ENCODE measurements around the gene PALLD. TPM values are rescaled to one million over a fixed set of nuclear protein-coding genes. Genes with fewer than 3 reads are reported as not detected.

Gene PALLD
- total RNA-seq, 1 experiment from 2014 or later: 166 TPM

DNA sequence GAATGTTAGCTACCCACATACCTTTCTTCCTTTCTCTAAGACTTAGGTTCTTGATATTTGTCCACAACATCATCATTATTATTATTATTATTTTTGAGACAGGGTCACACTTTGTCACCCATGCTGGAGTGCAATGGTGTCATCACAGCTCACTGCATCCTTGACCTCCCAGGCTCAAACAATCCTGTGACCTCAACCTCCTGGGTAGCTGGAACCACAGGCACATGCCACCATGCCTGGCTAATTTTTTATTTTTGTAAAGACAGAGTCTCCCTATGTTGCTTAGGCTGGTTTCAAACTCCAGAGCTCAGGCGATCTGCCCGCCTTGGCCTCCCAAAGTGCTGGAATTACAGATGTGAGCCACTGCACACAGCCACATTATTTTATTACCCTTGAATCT is 394.2 kb downstream of the PALLD start:
- no TSS peak for BruUV-seq (replicated peaks)
- no peaks in the 10 kb centered on the region for H3K27me3 ChIP-seq (ENCODE audit: insufficient read depth, low read length)
- ATAC-seq: no peak
- H3K4me1 ChIP-seq (ENCODE audit: control insufficient read depth in 1 of 2, insufficient read depth in 2 of 2, low read length in 2 of 2): peaks cover 2 to 12% of the 10 kb centered on the region in 2 experiments; a peak in 2 of 4 replicates
- H4K20me1 ChIP-seq (ENCODE audit: insufficient read depth): no peaks in the 10 kb centered on the region
- CTCF ChIA-PET: no interaction called here
- no peak overlapping the region for H3K4me3 ChIP-seq (replicated peaks in 1 of 2; ENCODE audit: low read depth in 1 of 2, low read length in 2 of 2)
- no peak overlapping the region for H3K9ac ChIP-seq (ENCODE audit: low read length)
- no peak for DNase-seq (ENCODE audit: low read depth, low spot score)
- peaks cover 42 to 49% of the 10 kb centered on the region in 2 experiments for H3K36me3 ChIP-seq (ENCODE audit: control insufficient read depth in 1 of 2, insufficient read depth in 2 of 2, low read length in 2 of 2)
- POLR2A ChIA-PET: no interaction called here
- H3K4me2 ChIP-seq (ENCODE audit: low read length): no peak overlapping the region
- H3K9me3 ChIP-seq (ENCODE audit: control insufficient read depth in 1 of 2, insufficient read depth in 1 of 2, low read depth in 1 of 2, low read length in 2 of 2): no peaks in the 10 kb centered on the region
- TF ChIP-seq TCF7L2 (IDR thresholded peaks at IDR 0.05; ENCODE audit: borderline replicate concordance, extremely low read depth, insufficient read depth, insufficient read length) (no peak), POLR2AphosphoS5 (IDR thresholded peaks at IDR 0.05; ENCODE audit: low read depth, low read length) (no peak), SP1 (IDR thresholded peaks at IDR 0.05; ENCODE audit: low read depth) (no peak), ATF3 (IDR thresholded peaks at IDR 0.05) (no peak), ELF1 (IDR thresholded peaks at IDR 0.05; ENCODE audit: borderline replicate concordance, low read depth) (no peak), RAD21 (IDR thresholded peaks at IDR 0.05; ENCODE audit: low read depth) (no peak), ZNF274 (IDR thresholded peaks at IDR 0.05; ENCODE audit: low read depth, low read length) (no peak), CEBPB (IDR thresholded peaks at IDR 0.05; ENCODE audit: low read depth) (no peak), SIN3A (IDR thresholded peaks at IDR 0.05; ENCODE audit: low read depth) (no peak), ZFX (IDR thresholded peaks at IDR 0.05) (no peak), CTCF (IDR thresholded peaks at IDR 0.05 in 2 of 3, conservative IDR thresholded peaks at IDR 0.05 in 1 of 3; ENCODE audit: borderline replicate concordance in 1 of 3, insufficient read depth in 1 of 3, low read depth in 2 of 3, low read length in 2 of 3) (no peak), SRF (IDR thresholded peaks at IDR 0.05; ENCODE audit: low read depth) (no peak), EZH2phosphoT487 (IDR thresholded peaks at IDR 0.05; ENCODE audit: borderline replicate concordance) (no peak)
- TF ChIP-seq, protein P1, sequence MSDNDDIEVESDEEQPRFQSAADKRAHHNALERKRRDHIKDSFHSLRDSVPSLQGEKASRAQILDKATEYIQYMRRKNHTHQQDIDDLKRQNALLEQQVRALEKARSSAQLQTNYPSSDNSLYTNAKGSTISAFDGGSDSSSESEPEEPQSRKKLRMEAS (IDR thresholded peaks at IDR 0.05): no peak
- TF ChIP-seq, protein P2, sequence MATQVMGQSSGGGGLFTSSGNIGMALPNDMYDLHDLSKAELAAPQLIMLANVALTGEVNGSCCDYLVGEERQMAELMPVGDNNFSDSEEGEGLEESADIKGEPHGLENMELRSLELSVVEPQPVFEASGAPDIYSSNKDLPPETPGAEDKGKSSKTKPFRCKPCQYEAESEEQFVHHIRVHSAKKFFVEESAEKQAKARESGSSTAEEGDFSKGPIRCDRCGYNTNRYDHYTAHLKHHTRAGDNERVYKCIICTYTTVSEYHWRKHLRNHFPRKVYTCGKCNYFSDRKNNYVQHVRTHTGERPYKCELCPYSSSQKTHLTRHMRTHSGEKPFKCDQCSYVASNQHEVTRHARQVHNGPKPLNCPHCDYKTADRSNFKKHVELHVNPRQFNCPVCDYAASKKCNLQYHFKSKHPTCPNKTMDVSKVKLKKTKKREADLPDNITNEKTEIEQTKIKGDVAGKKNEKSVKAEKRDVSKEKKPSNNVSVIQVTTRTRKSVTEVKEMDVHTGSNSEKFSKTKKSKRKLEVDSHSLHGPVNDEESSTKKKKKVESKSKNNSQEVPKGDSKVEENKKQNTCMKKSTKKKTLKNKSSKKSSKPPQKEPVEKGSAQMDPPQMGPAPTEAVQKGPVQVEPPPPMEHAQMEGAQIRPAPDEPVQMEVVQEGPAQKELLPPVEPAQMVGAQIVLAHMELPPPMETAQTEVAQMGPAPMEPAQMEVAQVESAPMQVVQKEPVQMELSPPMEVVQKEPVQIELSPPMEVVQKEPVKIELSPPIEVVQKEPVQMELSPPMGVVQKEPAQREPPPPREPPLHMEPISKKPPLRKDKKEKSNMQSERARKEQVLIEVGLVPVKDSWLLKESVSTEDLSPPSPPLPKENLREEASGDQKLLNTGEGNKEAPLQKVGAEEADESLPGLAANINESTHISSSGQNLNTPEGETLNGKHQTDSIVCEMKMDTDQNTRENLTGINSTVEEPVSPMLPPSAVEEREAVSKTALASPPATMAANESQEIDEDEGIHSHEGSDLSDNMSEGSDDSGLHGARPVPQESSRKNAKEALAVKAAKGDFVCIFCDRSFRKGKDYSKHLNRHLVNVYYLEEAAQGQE (IDR thresholded peaks at IDR 0.05; ENCODE audit: low read depth): no peak
- TF ChIP-seq, protein P3, sequence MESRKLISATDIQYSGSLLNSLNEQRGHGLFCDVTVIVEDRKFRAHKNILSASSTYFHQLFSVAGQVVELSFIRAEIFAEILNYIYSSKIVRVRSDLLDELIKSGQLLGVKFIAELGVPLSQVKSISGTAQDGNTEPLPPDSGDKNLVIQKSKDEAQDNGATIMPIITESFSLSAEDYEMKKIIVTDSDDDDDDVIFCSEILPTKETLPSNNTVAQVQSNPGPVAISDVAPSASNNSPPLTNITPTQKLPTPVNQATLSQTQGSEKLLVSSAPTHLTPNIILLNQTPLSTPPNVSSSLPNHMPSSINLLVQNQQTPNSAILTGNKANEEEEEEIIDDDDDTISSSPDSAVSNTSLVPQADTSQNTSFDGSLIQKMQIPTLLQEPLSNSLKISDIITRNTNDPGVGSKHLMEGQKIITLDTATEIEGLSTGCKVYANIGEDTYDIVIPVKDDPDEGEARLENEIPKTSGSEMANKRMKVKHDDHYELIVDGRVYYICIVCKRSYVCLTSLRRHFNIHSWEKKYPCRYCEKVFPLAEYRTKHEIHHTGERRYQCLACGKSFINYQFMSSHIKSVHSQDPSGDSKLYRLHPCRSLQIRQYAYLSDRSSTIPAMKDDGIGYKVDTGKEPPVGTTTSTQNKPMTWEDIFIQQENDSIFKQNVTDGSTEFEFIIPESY (IDR thresholded peaks at IDR 0.05; ENCODE audit: extremely low read depth, insufficient replicate concordance, low read length): no peak
- no peak overlapping the region for H2AFZ ChIP-seq (ENCODE audit: low read depth, low read length, poor library complexity, severe bottlenecking)
- RAD21 ChIA-PET (ENCODE audit: low non-redundant PET in 1 of 2, low total read pairs in 2 of 2, uncharacterized antibody in 2 of 2, unreplicated experiment in 2 of 2): no interaction called here
- peaks cover 9% of the 10 kb centered on the region; the same call in 1 of the 2 replicates for H3K79me2 ChIP-seq (ENCODE audit: insufficient read depth, low read length)
- H3K27ac ChIP-seq (ENCODE audit: low read depth, low read length): no peak overlapping the region
- intact Hi-C loops (cut with micrococcal nuclease): no loop called here
- no peaks in the 10 kb centered on the region for H3K9me2 ChIP-seq (ENCODE audit: insufficient read depth)
